GM12873 (cell line): ENCODE data around the gene KCTD19.

Experiments
- CTCF ChIP-seq: IDR thresholded peaks from 2 replicates; pipeline ENCODE4 v1.5.1; 2012; ENCODE audit warnings: low read depth, mild to moderate bottlenecking, moderate library complexity, low read length, control low read depth; ENCODE audit not compliant: insufficient read depth; ENCODE audit errors: missing control alignments

The KCTD19 gene

GRCh38 chr16:67336648-67337047, 10.1 kb upstream of the KCTD19 start:
- TF ChIP-seq CTCF: no peak

- no peak for TF ChIP-seq CTCF
These were observed 9.6 kb upstream of the KCTD19 start for GRCh38 chr16:67336116-67336515.

- no peak for TF ChIP-seq CTCF
These were observed 6.8 kb upstream of the KCTD19 start for GRCh38 chr16:67333315-67333714.

GRCh38 chr16:67329901-67330300, 3.4 kb upstream of the KCTD19 start:
- no peak for TF ChIP-seq CTCF

DNA sequence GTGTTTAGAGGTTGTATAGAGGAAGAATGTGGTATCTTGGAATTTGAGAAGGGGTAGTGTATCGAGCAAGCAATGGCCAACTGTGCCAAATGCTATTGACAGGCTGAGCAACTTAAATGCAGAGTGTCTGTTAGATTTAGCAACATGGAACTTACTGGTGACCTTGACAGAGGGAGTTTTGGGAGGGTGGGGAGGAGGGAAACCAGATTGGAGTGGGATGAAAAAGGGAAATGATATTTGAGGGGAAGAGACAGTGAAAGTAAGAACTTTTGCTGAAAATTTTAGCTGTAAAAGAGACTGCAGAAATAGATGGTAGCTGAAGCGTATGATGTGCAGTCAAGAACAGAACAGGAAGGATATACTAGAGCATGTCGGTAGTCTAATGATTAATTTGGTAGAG, 1.2 kb upstream of the KCTD19 start:
- no peak for TF ChIP-seq CTCF

GRCh38 chr16:67326115-67326471, 448 bp downstream of the KCTD19 start:
- TF ChIP-seq CTCF: no peak

GRCh38 chr16:67317853-67318252, 8.7 kb downstream of the KCTD19 start:
- no peak for TF ChIP-seq CTCF

DNA sequence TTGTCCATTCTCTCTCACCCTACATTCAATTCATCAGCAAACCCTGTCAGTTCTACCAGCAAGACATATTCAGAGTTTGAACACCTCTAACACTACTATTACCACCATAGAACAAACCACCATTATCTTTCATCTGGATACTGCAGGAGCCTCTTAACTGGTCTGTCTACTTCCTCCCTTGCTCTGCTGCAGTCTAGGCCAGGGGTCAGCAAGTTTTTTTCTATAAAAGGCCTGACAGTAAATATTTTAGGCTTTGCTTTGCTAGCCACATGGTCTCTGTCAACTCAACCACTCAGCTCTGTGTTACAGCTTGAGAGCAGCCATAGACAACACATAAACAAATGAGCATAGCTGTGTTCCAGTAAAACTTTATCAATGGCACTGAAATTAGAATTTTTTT, 13.8 kb downstream of the KCTD19 start:
- TF ChIP-seq CTCF: no peak
